Limb (tissue), 2 donors: ENCODE measurements around the gene FNTB.
A peak's percentile ranks its signal among the peaks of the same experiment; 100 is the strongest.
"Not testable (repeated sequence)": the region's sequence is repeated elsewhere in the genome, so short reads cannot be mapped to it uniquely, and the experiment has no call there.

ENCODE experiments used
- DNase-seq, 2 donors: peaks; one replicate each; pipeline ENCODE4 v3.0.0-alpha.2; 2016; ENCODE audit errors: extremely low spot score in 2 of 2

FNTB gene

GRCh38 chr14:65012353-65012752 lies 25.7 kb downstream of the FNTB start:
- DNase-seq, result no peak

GRCh38 chr14:65015391-65015790 lies 28.7 kb downstream of the FNTB start:
- no peak for DNase-seq

- DNase-seq, result no peak
Measured at GRCh38 chr14:65016471-65016870, 29.8 kb downstream of the FNTB start.

GRCh38 chr14:65019944-65020566 lies 33.4 kb downstream of the FNTB start:
- peak in 1 of 2 donors; percentile 74 for DNase-seq

- DNase-seq, result no peak
Measured at GRCh38 chr14:65024957-65025356, 38.3 kb downstream of the FNTB start.

GRCh38 chr14:65025818-65026217 lies 39.1 kb downstream of the FNTB start:
- no peak for DNase-seq

GRCh38 chr14:65026526-65026925 lies 39.8 kb downstream of the FNTB start:
- DNase-seq, result no peak

GRCh38 chr14:65027127-65027799 lies 40.6 kb downstream of the FNTB start:
- DNase-seq, result no peak

- no peak for DNase-seq
Measured at GRCh38 chr14:65028937-65029336, 42.2 kb downstream of the FNTB start.

- not testable (repeated sequence) for DNase-seq
Measured at GRCh38 chr14:65031321-65031720, 44.6 kb downstream of the FNTB start.

- DNase-seq, result no peak
Measured at GRCh38 chr14:65032319-65032718, 45.6 kb downstream of the FNTB start.

- no peak for DNase-seq
Measured at GRCh38 chr14:65033181-65033580, 46.5 kb downstream of the FNTB start.

- no peak for DNase-seq
Measured at GRCh38 chr14:65034021-65034420, 47.3 kb downstream of the FNTB start.

GRCh38 chr14:65035049-65035448 lies 48.4 kb downstream of the FNTB start:
- peak in 1 of 2 donors; percentile 41 for DNase-seq

- DNase-seq, result no peak
Measured at GRCh38 chr14:65038966-65039365, 52.3 kb downstream of the FNTB start.

- no peak for DNase-seq
Measured at GRCh38 chr14:65040666-65041433, 54.2 kb downstream of the FNTB start.

GRCh38 chr14:65041434-65041915 lies 54.8 kb downstream of the FNTB start:
- no peak for DNase-seq

- no peak for DNase-seq
Measured at GRCh38 chr14:65042296-65042695, 55.6 kb downstream of the FNTB start.

- no peak for DNase-seq
Measured at GRCh38 chr14:65042731-65043372, 56.2 kb downstream of the FNTB start.

GRCh38 chr14:65043893-65044595 lies 57.3 kb downstream of the FNTB start:
- no peak for DNase-seq

- DNase-seq, result no peak
Measured at GRCh38 chr14:65044596-65044959, 57.9 kb downstream of the FNTB start.
